Liver (tissue), 9 donors: ENCODE results near the gene MYG1. TPM values are rescaled to one million over a fixed set of nuclear protein-coding genes. Genes with fewer than 3 reads are reported as not detected.

Source experiments
- DNase-seq: peaks from one replicate; pipeline ENCODE4 v3.0.0-alpha.2; 2017; ENCODE audit warnings: low spot score
- H3K27ac ChIP-seq, 2 donors: one replicate each; pipeline ENCODE4 v1.7.0; 2013; ENCODE audit warnings: inconsistent platforms in 2 of 2, low read length in 2 of 2, control low read depth in 1 of 2, low read depth in 1 of 2, mild to moderate bottlenecking in 1 of 2
- H3K27me3 ChIP-seq, 4 donors: one replicate each; pipeline versions ENCODE4 v1.6.1 to v1.7.0; 2013; ENCODE audit warnings: low read length in 3 of 4, inconsistent platforms in 1 of 4, mild to moderate bottlenecking in 1 of 4, moderate library complexity in 1 of 4; ENCODE audit not compliant: control insufficient read depth in 4 of 4, insufficient read depth in 4 of 4
- H3K36me3 ChIP-seq, 4 donors: one replicate each; pipeline versions ENCODE4 v1.6.1 to v1.7.0; 2013; ENCODE audit warnings: low read length in 3 of 4, mild to moderate bottlenecking in 3 of 4, low read depth in 1 of 4, moderate library complexity in 1 of 4; ENCODE audit not compliant: control insufficient read depth in 4 of 4, insufficient read depth in 3 of 4
- H3K4me1 ChIP-seq, 4 donors: one replicate each; pipeline versions ENCODE4 v1.6.1 to v1.7.0; 2013; ENCODE audit warnings: low read length in 3 of 4, mild to moderate bottlenecking in 3 of 4, moderate library complexity in 1 of 4; ENCODE audit not compliant: control insufficient read depth in 4 of 4, insufficient read depth in 4 of 4
- H3K4me3 ChIP-seq, 3 donors: one replicate each; pipeline versions ENCODE4 v1.6.1 to v1.7.0; 2013; ENCODE audit warnings: low read length in 3 of 3, control low read depth in 1 of 3, low read depth in 1 of 3, mild to moderate bottlenecking in 1 of 3
- H3K9ac ChIP-seq, 2 donors: one replicate each; pipeline ENCODE4 v1.7.0; 2013; ENCODE audit warnings: low read length in 2 of 2, mild to moderate bottlenecking in 2 of 2, moderate library complexity in 2 of 2, control low read depth in 1 of 2, low read depth in 1 of 2
- H3K9me3 ChIP-seq, 4 donors: one replicate each; pipeline versions ENCODE4 v1.6.1 to v1.7.0; 2013; ENCODE audit warnings: low read length in 3 of 4; ENCODE audit not compliant: control insufficient read depth in 4 of 4
- EGR1 ChIP-seq, 2 donors: IDR thresholded peaks; 2 replicates each; pipeline ENCODE4 v1.6.1; 2016 to 2018; ENCODE audit warnings: antibody characterized with exemption in 2 of 2, low read depth in 2 of 2
- FOXA1 ChIP-seq: IDR thresholded peaks from 2 replicates; pipeline ENCODE4 v1.6.1; 2016; ENCODE audit warnings: antibody characterized with exemption
- GABPA ChIP-seq, 2 donors: IDR thresholded peaks in 1 of 2; conservative IDR thresholded peaks in 1 of 2; 2 replicates each; pipeline ENCODE4 v1.6.1; 2016; ENCODE audit warnings: antibody characterized with exemption in 2 of 2, mild to moderate bottlenecking in 1 of 2, moderate library complexity in 1 of 2
- HNF4A ChIP-seq, 2 donors: conservative IDR thresholded peaks; 2 replicates each; pipeline ENCODE4 v1.6.1; 2016; ENCODE audit warnings: antibody characterized with exemption in 2 of 2, mild to moderate bottlenecking in 2 of 2
- HNF4G ChIP-seq: IDR thresholded peaks from 2 replicates; pipeline ENCODE4 v1.6.1; 2016; ENCODE audit warnings: antibody characterized with exemption
- NR2F2 ChIP-seq: IDR thresholded peaks from 2 replicates; pipeline ENCODE4 v1.6.1; 2016; ENCODE audit warnings: antibody characterized with exemption
- RAD21 ChIP-seq, 2 donors: IDR thresholded peaks; 2 replicates each; pipeline ENCODE4 v1.6.1; 2016; ENCODE audit warnings: antibody characterized with exemption in 2 of 2, mild to moderate bottlenecking in 2 of 2
- RXRA ChIP-seq, 2 donors: IDR thresholded peaks; 2 replicates each; pipeline ENCODE4 v1.6.1; 2017 to 2018; ENCODE audit warnings: antibody characterized with exemption in 2 of 2, mild to moderate bottlenecking in 1 of 2
- SP1 ChIP-seq: IDR thresholded peaks from 2 replicates; pipeline ENCODE4 v1.6.1; 2018; ENCODE audit warnings: antibody characterized with exemption, mild to moderate bottlenecking
- TAF1 ChIP-seq: conservative IDR thresholded peaks from 2 replicates; pipeline ENCODE4 v1.6.1; 2016; ENCODE audit warnings: antibody characterized with exemption, mild to moderate bottlenecking
- YY1 ChIP-seq: IDR thresholded peaks from 2 replicates; pipeline ENCODE4 v1.6.1; 2016; ENCODE audit warnings: antibody characterized with exemption, mild to moderate bottlenecking
- WGBS: extraction: QIAGEN DNeasy Blood & Tissue Kit; methylation state at CpG from one replicate; pipeline ENCODE4 v1.1.7; 2013; 5-methylcytosine and 5-hydroxymethylcytosine counted together
- polyA plus RNA-seq, 2 donors: library from polyadenylated mRNA; stranded (reverse) in 1 of 2; unstranded in 1 of 2; fragments of 200-250 nt in 1 of 2; fragments of >200 nt in 1 of 2; fragmentation: Nextera tagmentation in 1 of 2; extraction: Ambion mirVana in 1 of 2; gene quantifications; one replicate each; pipeline versions ENCODE4 v1.2.1 to v1.2.3, GENCODE V29; 2013 to 2015
- total RNA-seq, 2 donors: library from RNA; depleted of rRNA; stranded (reverse); fragments of >200 nt; gene quantifications; one replicate each; pipeline ENCODE4 v1.2.3, GENCODE V29; 2014
- TF ChIP-seq, protein P1 (sequence below): IDR thresholded peaks from 2 replicates; pipeline ENCODE4 v1.6.1; 2016; ENCODE audit warnings: antibody characterized with exemption
- TF ChIP-seq, protein P2 (sequence below): IDR thresholded peaks from 2 replicates; pipeline ENCODE4 v1.6.1; 2016; ENCODE audit warnings: antibody characterized with exemption
- TF ChIP-seq, protein P3 (sequence below): IDR thresholded peaks from 2 replicates; pipeline ENCODE4 v1.6.1; 2016; ENCODE audit warnings: antibody characterized with exemption
- TF ChIP-seq, protein P4 (sequence below): fragments of 150-350 bp; IDR thresholded peaks from 2 replicates; pipeline ENCODE4 v1.5.1; 2017; ENCODE audit warnings: improper control_type of control experiment, low read depth, low read length; ENCODE audit not compliant: missing input control
- TF ChIP-seq, protein P5 (sequence below): IDR thresholded peaks from 2 replicates; pipeline ENCODE4 v1.6.1; 2016; ENCODE audit warnings: antibody characterized with exemption, mild to moderate bottlenecking
- donor health status: healthy.
- donor health status: healthy.
- donor health status: healthy.
- donor health status: healthy.
- donor health status: healthy.

Gene MYG1
- total and polyA plus RNA-seq, 4 donors, result 15.0 to 28.0 (median 19.3) TPM

DNA sequence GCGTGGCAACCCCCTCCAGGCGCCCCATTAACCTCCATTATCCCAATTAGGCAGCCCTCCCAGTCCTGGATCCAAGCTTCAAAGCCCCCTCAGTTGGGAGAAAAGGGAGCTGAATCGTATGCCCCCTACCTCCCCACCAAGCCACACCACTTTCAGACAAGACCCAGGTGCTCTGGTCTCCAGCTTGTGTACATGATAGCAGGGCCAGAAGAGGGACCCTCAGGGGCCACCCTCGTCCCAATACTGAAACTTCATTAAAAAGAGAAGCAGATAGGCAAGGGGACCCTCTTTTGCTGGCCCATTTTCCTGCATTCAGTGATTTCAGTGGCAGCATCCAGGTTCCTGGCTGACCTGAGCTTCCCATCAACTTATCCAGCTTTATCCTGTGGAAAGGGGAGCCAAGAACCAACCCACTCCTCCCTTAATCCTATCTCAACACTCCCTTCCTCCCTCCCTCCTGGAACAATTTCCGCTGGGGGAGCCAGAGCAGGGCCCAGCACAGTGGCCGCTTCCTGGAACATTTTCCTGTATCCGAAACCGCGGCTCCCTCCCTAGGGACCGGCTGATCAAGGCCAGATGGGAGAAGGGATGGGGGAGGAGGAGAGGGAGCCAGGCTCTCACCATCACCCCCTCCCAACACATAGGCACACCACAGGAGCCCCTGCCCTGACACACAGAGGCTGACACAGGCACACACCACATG, 46.1 kb downstream of the MYG1 start:
- peak overlapping the region in 1 of 2 donors; percentile 44 for H3K27ac ChIP-seq
- TF ChIP-seq NR2F2, result peak; percentile 22
- TF ChIP-seq, protein P1, sequence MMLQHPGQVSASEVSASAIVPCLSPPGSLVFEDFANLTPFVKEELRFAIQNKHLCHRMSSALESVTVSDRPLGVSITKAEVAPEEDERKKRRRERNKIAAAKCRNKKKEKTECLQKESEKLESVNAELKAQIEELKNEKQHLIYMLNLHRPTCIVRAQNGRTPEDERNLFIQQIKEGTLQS, result no peak
- TF ChIP-seq, protein P2, sequence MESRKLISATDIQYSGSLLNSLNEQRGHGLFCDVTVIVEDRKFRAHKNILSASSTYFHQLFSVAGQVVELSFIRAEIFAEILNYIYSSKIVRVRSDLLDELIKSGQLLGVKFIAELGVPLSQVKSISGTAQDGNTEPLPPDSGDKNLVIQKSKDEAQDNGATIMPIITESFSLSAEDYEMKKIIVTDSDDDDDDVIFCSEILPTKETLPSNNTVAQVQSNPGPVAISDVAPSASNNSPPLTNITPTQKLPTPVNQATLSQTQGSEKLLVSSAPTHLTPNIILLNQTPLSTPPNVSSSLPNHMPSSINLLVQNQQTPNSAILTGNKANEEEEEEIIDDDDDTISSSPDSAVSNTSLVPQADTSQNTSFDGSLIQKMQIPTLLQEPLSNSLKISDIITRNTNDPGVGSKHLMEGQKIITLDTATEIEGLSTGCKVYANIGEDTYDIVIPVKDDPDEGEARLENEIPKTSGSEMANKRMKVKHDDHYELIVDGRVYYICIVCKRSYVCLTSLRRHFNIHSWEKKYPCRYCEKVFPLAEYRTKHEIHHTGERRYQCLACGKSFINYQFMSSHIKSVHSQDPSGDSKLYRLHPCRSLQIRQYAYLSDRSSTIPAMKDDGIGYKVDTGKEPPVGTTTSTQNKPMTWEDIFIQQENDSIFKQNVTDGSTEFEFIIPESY, result no peak
- H3K4me3 ChIP-seq, result peak overlapping the region in 1 of 3 donors; percentile 64
- peaks cover 0 to 11% (median 3%) of the 10 kb centered on the region in 4 donors for H3K4me1 ChIP-seq
- H3K27me3 ChIP-seq, result no peaks in the 10 kb centered on the region
- no peak overlapping the region for H3K9ac ChIP-seq
- 41% methylated on average over 10 of the region's 10 CpGs for WGBS
- no peak for DNase-seq
- H3K9me3 ChIP-seq, result no peaks in the 10 kb centered on the region
- no peaks in the 10 kb centered on the region for H3K36me3 ChIP-seq

DNA sequence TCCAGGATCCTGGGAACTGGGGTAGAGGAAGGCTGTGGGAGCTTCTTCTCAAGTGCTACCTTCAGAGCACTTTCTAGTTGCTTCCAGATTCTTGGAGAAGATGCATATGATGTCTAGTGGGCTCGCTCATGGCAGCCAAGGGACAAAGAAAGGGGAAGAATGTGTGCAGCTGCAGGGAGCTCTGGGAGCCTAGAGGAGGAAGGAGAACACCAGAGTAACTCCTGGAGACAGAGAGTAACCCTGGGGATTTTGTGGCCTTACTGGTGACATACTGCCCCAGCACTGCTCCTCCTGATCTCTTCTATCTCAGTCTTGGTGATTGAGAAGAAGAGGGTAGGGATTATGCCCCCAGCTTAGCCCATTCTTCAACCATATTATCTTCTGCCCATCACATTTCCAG, 47.0 kb downstream of the MYG1 start:
- Histone ChIP-seq H3K27ac (no peak overlapping the region), H3K9me3 (no peaks in the 10 kb centered on the region), H3K4me3 (no peak overlapping the region), H3K4me1 (peaks cover 0 to 11% (median 3%) of the 10 kb centered on the region in 4 donors), H3K36me3 (no peaks in the 10 kb centered on the region), H3K27me3 (no peaks in the 10 kb centered on the region), H3K9ac (no peak overlapping the region)
- no peak for TF ChIP-seq NR2F2
- no peak for TF ChIP-seq HNF4G
- no peak for TF ChIP-seq RXRA (IDR thresholded peaks at IDR 0.05)
- TF ChIP-seq, protein P3, sequence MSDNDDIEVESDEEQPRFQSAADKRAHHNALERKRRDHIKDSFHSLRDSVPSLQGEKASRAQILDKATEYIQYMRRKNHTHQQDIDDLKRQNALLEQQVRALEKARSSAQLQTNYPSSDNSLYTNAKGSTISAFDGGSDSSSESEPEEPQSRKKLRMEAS, result no peak
- TF ChIP-seq GABPA (IDR thresholded peaks at IDR 0.05 in 1 of 2, conservative IDR thresholded peaks at IDR 0.05 in 1 of 2), result no peak
- 95% methylated on average over 1 of the region's 1 CpG for WGBS
- DNase-seq, result no peak

DNA sequence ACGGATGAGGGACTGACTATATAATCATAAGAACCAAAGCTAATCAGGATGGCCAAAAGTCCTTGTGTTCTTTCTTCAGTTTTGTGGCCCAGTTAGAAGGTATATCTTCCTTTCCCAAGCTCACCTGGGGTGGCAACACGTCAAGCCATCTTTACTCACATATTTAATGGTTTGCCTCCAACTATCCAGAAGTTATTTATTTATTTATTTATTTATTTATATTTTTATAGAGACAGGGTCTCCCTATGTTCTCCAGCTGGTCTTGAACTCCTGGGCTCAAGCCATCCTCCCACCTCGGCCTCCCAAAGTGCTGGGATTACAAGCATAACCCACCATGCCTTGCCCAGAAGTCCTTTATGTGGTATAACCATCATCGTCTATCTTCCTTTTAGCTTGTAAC, 48.4 kb downstream of the MYG1 start:
- Histone ChIP-seq H3K9me3 (no peaks in the 10 kb centered on the region), H3K36me3 (no peaks in the 10 kb centered on the region), H3K4me1 (peaks cover 0 to 11% (median 5%) of the 10 kb centered on the region in 4 donors), H3K27me3 (no peaks in the 10 kb centered on the region), H3K4me3 (no peak overlapping the region), H3K27ac (no peak overlapping the region), H3K9ac (no peak overlapping the region)
- 89% methylated on average over 4 of the region's 4 CpGs for WGBS
- DNase-seq, result no peak
- no peak for TF ChIP-seq GABPA (IDR thresholded peaks at IDR 0.05 in 1 of 2, conservative IDR thresholded peaks at IDR 0.05 in 1 of 2)
- TF ChIP-seq TAF1, result no peak
- no peak for TF ChIP-seq HNF4A (conservative IDR thresholded peaks at IDR 0.05)
- TF ChIP-seq YY1, result no peak
- TF ChIP-seq NR2F2, result no peak
- TF ChIP-seq RXRA (IDR thresholded peaks at IDR 0.05), result no peak
- TF ChIP-seq SP1, result no peak
- TF ChIP-seq, protein P2, result no peak
- TF ChIP-seq, protein P4, sequence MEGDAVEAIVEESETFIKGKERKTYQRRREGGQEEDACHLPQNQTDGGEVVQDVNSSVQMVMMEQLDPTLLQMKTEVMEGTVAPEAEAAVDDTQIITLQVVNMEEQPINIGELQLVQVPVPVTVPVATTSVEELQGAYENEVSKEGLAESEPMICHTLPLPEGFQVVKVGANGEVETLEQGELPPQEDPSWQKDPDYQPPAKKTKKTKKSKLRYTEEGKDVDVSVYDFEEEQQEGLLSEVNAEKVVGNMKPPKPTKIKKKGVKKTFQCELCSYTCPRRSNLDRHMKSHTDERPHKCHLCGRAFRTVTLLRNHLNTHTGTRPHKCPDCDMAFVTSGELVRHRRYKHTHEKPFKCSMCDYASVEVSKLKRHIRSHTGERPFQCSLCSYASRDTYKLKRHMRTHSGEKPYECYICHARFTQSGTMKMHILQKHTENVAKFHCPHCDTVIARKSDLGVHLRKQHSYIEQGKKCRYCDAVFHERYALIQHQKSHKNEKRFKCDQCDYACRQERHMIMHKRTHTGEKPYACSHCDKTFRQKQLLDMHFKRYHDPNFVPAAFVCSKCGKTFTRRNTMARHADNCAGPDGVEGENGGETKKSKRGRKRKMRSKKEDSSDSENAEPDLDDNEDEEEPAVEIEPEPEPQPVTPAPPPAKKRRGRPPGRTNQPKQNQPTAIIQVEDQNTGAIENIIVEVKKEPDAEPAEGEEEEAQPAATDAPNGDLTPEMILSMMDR, result no peak
- TF ChIP-seq, protein P5, sequence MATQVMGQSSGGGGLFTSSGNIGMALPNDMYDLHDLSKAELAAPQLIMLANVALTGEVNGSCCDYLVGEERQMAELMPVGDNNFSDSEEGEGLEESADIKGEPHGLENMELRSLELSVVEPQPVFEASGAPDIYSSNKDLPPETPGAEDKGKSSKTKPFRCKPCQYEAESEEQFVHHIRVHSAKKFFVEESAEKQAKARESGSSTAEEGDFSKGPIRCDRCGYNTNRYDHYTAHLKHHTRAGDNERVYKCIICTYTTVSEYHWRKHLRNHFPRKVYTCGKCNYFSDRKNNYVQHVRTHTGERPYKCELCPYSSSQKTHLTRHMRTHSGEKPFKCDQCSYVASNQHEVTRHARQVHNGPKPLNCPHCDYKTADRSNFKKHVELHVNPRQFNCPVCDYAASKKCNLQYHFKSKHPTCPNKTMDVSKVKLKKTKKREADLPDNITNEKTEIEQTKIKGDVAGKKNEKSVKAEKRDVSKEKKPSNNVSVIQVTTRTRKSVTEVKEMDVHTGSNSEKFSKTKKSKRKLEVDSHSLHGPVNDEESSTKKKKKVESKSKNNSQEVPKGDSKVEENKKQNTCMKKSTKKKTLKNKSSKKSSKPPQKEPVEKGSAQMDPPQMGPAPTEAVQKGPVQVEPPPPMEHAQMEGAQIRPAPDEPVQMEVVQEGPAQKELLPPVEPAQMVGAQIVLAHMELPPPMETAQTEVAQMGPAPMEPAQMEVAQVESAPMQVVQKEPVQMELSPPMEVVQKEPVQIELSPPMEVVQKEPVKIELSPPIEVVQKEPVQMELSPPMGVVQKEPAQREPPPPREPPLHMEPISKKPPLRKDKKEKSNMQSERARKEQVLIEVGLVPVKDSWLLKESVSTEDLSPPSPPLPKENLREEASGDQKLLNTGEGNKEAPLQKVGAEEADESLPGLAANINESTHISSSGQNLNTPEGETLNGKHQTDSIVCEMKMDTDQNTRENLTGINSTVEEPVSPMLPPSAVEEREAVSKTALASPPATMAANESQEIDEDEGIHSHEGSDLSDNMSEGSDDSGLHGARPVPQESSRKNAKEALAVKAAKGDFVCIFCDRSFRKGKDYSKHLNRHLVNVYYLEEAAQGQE, result no peak
- TF ChIP-seq EGR1 (IDR thresholded peaks at IDR 0.05; ENCODE audit: low read depth in 2 of 2), result no peak
- no peak for TF ChIP-seq RAD21 (IDR thresholded peaks at IDR 0.05)
- no peak for TF ChIP-seq FOXA1
- TF ChIP-seq, protein P3, result no peak
